Testis (tissue), 2 donors: Measurements from ENCODE around the gene EFCAB9.
"Not testable (repeated sequence)": the region's sequence is repeated elsewhere in the genome, so short reads cannot be mapped to it uniquely, and the experiment has no call there.

Experiments used
- CTCF ChIP-seq, 3 experiments: fragments of 450-650 bp in 2 of 3; fragments of 200-600 bp in 1 of 3; sonication (generic) in 1 of 3; IDR thresholded peaks; one replicate each; pipeline ENCODE4 v1.5.1; 2016 to 2019; ENCODE audit warnings: antibody characterized with exemption in 3 of 3, mild to moderate bottlenecking in 2 of 3, moderate library complexity in 1 of 3
- POLR2A ChIP-seq: fragments of 450-650 bp; IDR thresholded peaks from one replicate; pipeline ENCODE4 v1.6.1; 2017; ENCODE audit warnings: antibody characterized with exemption, mild to moderate bottlenecking, moderate library complexity

- not testable (repeated sequence) for TF ChIP-seq CTCF (IDR thresholded peaks at IDR 0.05); POLR2A
Measured at GRCh38 chr5:172149481-172149880, 44.5 kb upstream of the EFCAB9 start.
